Adrenal gland (tissue), 12 donors: ENCODE results near the gene CD48. TPM values are rescaled to one million over a fixed set of nuclear protein-coding genes. Genes with fewer than 3 reads are reported as not detected.

Experiments used
- DNase-seq, 7 donors: peaks; one replicate each; pipeline ENCODE4 v3.0.0-alpha.2; 2019 to 2020
- H3K27ac ChIP-seq, 5 donors: fragments of 200-600 bp; sonication (generic) in 4 of 5; 1 replicate in 3 of 5; 2 replicates in 2 of 5; pipeline versions ENCODE4 v1.5.1 to v1.8.0; 2016 to 2020; ENCODE audit warnings: mild to moderate bottlenecking in 1 of 5
- H3K27me3 ChIP-seq: fragments of 200-600 bp; 2 replicates; pipeline ENCODE4 v1.8.0; 2021
- H3K36me3 ChIP-seq, 2 donors: fragments of 200-600 bp; replicated peaks in 1 of 2; 1 replicate in 1 of 2; 2 replicates in 1 of 2; pipeline versions ENCODE4 v1.5.1 to v1.8.0; 2018 to 2022
- H3K4me1 ChIP-seq, 2 donors: fragments of 200-600 bp; replicated peaks in 1 of 2; 1 replicate in 1 of 2; 2 replicates in 1 of 2; pipeline versions ENCODE4 v1.5.1 to v1.8.0; 2018 to 2021
- H3K4me3 ChIP-seq, 4 donors: fragments of 200-600 bp; sonication (generic) in 3 of 4; one replicate each; pipeline ENCODE4 v1.5.1; 2016 to 2018
- H3K9me3 ChIP-seq, 3 donors: fragments of 200-600 bp; sonication (generic) in 1 of 3; replicated peaks in 1 of 3; 1 replicate in 2 of 3; 2 replicates in 1 of 3; pipeline versions ENCODE4 v1.5.1 to v1.8.0; 2016 to 2021
- POLR2A ChIP-seq, 2 donors: fragments of 450-650 bp; IDR thresholded peaks; one replicate each; pipeline ENCODE4 v1.6.1; 2017; ENCODE audit warnings: antibody characterized with exemption in 2 of 2, mild to moderate bottlenecking in 2 of 2, moderate library complexity in 1 of 2
- WGBS, 4 donors: extraction: QIAGEN DNeasy Blood & Tissue Kit in 2 of 4; methylation state at CpG; one replicate each; pipeline versions ENCODE4 v1.1.5 to v1.1.7; 2013 to 2017; 5-methylcytosine and 5-hydroxymethylcytosine counted together
- intact Hi-C, 2 donors: fragments of 100-400 bp; cut with DNase I; formaldehyde crosslinking; loops; one replicate each; pipeline versions ENCODE4 v1.14.1 to v1.15.0; 2022 to 2023
- polyA plus RNA-seq, 3 donors: library from polyadenylated mRNA; stranded (reverse); fragments of 200-250 nt in 2 of 3; fragments of 350-450 nt in 1 of 3; fragmentation: Illumina TruSeq in 1 of 3; extraction: RNeasy Lipid Tissue Mini Kit (QIAGEN cat#74804) in 1 of 3; gene quantifications; one replicate each; pipeline ENCODE4 v1.2.3, GENCODE V29; 2013 to 2014
- total RNA-seq, 9 donors: library from RNA; depleted of rRNA in 4 of 9; stranded (reverse); fragments of >200 nt in 4 of 9; fragments of 120-200 nt in 1 of 9; fragmentation: NEBNext Ultra II Directional in 1 of 9; extraction: Animal tissue kit (Norgen Biotek cat#: 25700) in 1 of 9; gene quantifications; one replicate each; pipeline versions ENCODE4 v1.1.0 to v1.2.4, GENCODE V29; 2013 to 2023
- TF ChIP-seq, protein P1 (sequence below), 6 experiments: fragments of 450-650 bp in 4 of 6; fragments of 200-600 bp in 2 of 6; sonication (generic) in 1 of 6; IDR thresholded peaks; 1 replicate in 5 of 6; 2 replicates in 1 of 6; pipeline versions ENCODE4 v1.5.1 to v1.8.0; 2016 to 2021; ENCODE audit warnings: antibody characterized with exemption in 6 of 6, mild to moderate bottlenecking in 2 of 6, moderate library complexity in 1 of 6
- donor health status: healthy with polysubstance abuse.
- donor health status: Bipolar disorder and iron deficiency.
- donor health status: DM: yes; HTN: yes; CAD: no.
- donor health status: DM: no; HTN: no; CAD: no.
- donor health status: DM: no; HTN: no; CAD: no.
- donor health status: DM: yes; HTN: yes; CAD: no.

The CD48 gene
- total and polyA plus RNA-seq, 12 donors, result 1.4 to 9.0 (median 3.9) TPM; not detected in 1

DNA sequence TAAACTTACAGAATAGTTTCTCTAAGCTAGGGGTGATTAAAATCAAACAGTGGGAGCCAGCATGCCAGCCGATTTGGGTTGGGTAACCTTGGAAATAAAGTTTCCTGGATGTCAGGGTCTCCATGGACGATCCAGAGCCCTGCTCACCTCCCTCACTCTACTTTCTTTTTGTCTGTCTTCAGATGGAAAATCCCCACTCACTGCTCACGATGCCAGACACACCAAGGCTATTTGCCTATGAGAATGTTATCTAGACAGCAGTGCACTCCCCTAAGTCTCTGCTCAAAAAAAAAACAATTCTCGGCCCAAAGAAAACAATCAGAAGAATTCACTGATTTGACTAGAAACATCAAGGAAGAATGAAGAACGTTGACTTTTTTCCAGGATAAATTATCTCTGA, 41.3 kb upstream of the CD48 start:
- no peaks in the 10 kb centered on the region for H3K36me3 ChIP-seq
- 18 to 27% (median 24%) methylated on average over 5 of the region's 5 CpGs for WGBS, 4 donors
- intact Hi-C loops, result no loop called here
- H3K27ac ChIP-seq, result peak overlapping the region in 4 of 5 donors; percentile 13 to 51 (median 46)
- H3K9me3 ChIP-seq, result no peaks in the 10 kb centered on the region
- peaks cover 4 to 17% of the 10 kb centered on the region in 2 donors for H3K4me1 ChIP-seq
- no peaks in the 10 kb centered on the region for H3K27me3 ChIP-seq
- peak in 6 of 7 donors; percentile 27 to 61 (median 44) for DNase-seq
- TF ChIP-seq POLR2A (IDR thresholded peaks at IDR 0.05), result no peak
- TF ChIP-seq, protein P1, sequence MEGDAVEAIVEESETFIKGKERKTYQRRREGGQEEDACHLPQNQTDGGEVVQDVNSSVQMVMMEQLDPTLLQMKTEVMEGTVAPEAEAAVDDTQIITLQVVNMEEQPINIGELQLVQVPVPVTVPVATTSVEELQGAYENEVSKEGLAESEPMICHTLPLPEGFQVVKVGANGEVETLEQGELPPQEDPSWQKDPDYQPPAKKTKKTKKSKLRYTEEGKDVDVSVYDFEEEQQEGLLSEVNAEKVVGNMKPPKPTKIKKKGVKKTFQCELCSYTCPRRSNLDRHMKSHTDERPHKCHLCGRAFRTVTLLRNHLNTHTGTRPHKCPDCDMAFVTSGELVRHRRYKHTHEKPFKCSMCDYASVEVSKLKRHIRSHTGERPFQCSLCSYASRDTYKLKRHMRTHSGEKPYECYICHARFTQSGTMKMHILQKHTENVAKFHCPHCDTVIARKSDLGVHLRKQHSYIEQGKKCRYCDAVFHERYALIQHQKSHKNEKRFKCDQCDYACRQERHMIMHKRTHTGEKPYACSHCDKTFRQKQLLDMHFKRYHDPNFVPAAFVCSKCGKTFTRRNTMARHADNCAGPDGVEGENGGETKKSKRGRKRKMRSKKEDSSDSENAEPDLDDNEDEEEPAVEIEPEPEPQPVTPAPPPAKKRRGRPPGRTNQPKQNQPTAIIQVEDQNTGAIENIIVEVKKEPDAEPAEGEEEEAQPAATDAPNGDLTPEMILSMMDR (IDR thresholded peaks at IDR 0.05), result no peak
- H3K4me3 ChIP-seq, result peak overlapping the region in 1 of 4 donors; percentile 21

DNA sequence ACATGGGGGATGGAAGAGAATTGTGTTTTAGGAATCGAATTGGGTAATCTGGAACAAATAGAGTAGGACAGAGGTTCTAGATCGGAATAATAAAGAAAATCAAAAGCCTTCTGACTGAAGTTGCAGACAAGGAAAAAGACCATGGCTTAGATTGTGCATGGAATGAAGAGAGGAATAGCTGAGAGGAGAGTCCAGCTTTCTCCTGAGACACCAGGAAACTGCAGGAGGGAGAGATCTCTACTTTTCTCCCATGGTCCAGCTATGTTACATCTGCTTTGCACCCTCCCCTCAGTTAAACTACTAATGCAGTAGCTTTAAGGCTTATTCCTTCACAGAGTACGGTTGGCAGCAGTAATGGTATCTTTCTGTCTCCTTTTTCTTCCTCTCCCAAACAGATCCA, 40.8 kb upstream of the CD48 start:
- H3K27ac ChIP-seq, result peak overlapping the region in 4 of 5 donors; percentile 13 to 51 (median 46)
- WGBS, 4 donors, result 62 to 74% (median 65%) methylated on average over 3 of the region's 3 CpGs
- no peaks in the 10 kb centered on the region for H3K27me3 ChIP-seq
- no peak for TF ChIP-seq POLR2A (IDR thresholded peaks at IDR 0.05)
- TF ChIP-seq, protein P1 (IDR thresholded peaks at IDR 0.05), result no peak
- H3K9me3 ChIP-seq, result no peaks in the 10 kb centered on the region
- peak overlapping the region in 1 of 4 donors; percentile 21 for H3K4me3 ChIP-seq
- no peaks in the 10 kb centered on the region for H3K36me3 ChIP-seq
- H3K4me1 ChIP-seq, result peaks cover 4 to 17% of the 10 kb centered on the region in 2 donors
- no peak for DNase-seq
- intact Hi-C loops, result no loop called here

DNA sequence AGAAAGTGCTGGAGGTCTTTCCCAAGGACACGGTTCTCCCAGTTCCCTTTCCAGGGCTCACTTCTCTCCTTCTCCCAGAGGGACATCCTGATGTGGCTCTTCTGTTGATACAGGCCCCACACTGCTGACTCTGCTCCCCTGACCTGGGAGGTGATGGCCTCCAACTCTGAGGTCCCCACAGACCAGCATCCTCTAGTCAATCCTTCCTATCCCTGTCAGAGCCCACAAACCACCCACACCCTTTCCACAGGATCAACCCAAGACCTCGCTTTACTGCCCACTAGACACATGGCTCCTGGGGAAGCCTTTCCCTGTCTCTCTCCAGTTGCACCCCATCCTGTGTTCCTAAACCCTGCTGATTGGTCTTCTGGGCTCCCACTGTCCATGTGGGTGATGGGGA, 39.0 kb upstream of the CD48 start:
- no peak for DNase-seq
- Histone ChIP-seq H3K27ac (no peak overlapping the region), H3K4me3 (no peak overlapping the region), H3K4me1 (peaks cover 4 to 17% of the 10 kb centered on the region in 2 donors), H3K9me3 (no peaks in the 10 kb centered on the region), H3K27me3 (no peaks in the 10 kb centered on the region), H3K36me3 (no peaks in the 10 kb centered on the region)
- TF ChIP-seq, protein P1 (IDR thresholded peaks at IDR 0.05), result no peak
- no peak for TF ChIP-seq POLR2A (IDR thresholded peaks at IDR 0.05)
- intact Hi-C loops, result no loop called here
- WGBS, 4 donors, result 83 to 95% (median 87%) methylated on average over 2 of the region's 2 CpGs

DNA sequence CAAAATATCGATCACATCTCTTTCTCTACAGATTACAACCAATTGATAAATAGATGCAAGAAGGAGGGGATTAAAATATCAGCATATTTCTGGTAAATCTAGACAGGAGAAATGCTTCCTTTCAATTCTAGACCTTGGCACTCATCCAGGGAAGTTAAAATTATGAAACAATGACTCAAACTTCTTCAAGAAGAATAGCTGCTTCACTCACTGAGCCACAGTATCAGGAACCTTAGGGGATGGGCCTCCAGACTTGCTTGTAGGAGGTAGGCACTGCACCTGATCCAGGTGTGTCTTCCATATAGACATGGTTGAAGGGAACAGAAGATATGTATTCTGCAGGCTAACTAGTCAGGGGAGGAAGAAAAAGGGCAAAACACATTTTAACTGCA, 37.3 kb upstream of the CD48 start:
- no peaks in the 10 kb centered on the region for H3K36me3 ChIP-seq
- 90 to 100% (median 95%) methylated on average over 1 of the region's 1 CpG for WGBS, 4 donors
- H3K4me1 ChIP-seq, result peaks cover 4 to 17% of the 10 kb centered on the region in 2 donors
- H3K27me3 ChIP-seq, result no peaks in the 10 kb centered on the region
- no peak for DNase-seq
- no peak overlapping the region for H3K27ac ChIP-seq
- H3K9me3 ChIP-seq, result no peaks in the 10 kb centered on the region
- TF ChIP-seq, protein P1 (IDR thresholded peaks at IDR 0.05), result no peak
- TF ChIP-seq POLR2A (IDR thresholded peaks at IDR 0.05), result no peak
- intact Hi-C loops, result no loop called here
- no peak overlapping the region for H3K4me3 ChIP-seq
